HG03175 (cell line): ENCODE results near the gene TKT.
A peak's percentile ranks its signal among the peaks of the same experiment; 100 is the strongest.
"Not testable (repeated sequence)": the region's sequence is repeated elsewhere in the genome, so short reads cannot be mapped to it uniquely, and the experiment has no call there.

Experiments used
- ATAC-seq: cut with Tn5 transposase; IDR thresholded peaks from one replicate; pipeline ENCODE4 v1.9.1; 2021; ENCODE audit warnings: mild to moderate bottlenecking, moderate library complexity; ENCODE audit not compliant: unreplicated experiment

Gene TKT, protein sequence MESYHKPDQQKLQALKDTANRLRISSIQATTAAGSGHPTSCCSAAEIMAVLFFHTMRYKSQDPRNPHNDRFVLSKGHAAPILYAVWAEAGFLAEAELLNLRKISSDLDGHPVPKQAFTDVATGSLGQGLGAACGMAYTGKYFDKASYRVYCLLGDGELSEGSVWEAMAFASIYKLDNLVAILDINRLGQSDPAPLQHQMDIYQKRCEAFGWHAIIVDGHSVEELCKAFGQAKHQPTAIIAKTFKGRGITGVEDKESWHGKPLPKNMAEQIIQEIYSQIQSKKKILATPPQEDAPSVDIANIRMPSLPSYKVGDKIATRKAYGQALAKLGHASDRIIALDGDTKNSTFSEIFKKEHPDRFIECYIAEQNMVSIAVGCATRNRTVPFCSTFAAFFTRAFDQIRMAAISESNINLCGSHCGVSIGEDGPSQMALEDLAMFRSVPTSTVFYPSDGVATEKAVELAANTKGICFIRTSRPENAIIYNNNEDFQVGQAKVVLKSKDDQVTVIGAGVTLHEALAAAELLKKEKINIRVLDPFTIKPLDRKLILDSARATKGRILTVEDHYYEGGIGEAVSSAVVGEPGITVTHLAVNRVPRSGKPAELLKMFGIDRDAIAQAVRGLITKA

DNA sequence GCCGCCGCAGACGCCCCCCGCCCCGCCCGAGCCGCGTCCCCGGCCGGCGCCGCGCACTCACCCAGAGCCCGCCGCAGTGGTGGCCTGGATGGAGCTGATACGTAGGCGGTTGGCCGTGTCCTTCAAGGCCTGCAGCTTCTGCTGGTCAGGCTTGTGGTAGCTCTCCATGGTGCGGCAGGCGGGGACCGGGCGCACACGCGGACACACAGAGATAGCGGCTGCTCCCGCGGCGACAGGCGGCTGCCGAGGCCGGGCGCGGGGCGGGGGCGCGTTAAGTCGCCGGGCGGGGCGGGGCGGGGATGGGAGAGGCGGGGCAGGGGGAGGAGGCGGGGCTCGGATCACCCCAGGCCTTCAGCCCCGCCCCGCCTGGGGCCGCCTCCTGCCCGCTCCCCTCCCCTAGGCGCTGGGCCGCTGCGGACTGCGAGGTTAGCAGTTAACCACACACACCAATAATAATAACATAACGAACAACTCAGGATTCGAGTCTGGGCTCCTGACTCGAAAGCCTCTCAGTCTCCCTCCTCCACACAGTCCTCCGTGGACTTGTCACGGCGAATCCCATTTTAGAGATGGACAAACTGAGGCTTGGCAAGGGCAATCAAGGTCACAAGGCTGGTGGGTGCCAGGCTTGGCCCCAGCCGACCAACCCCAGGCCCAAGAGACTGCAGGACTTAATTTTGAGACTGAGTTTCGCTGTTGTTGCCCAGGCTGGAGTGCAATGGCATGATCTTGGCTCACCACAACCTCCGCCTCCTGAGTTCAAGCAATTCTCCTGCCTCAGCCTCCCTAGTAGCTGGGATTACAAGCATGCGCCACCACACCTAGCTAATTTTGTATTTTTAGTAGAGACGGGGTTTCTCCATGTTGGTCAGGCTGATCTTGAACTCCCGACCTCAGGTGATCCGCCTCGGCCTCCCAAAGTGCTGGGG lies at the start of gene TKT:
Gene TKT (minus strand): TSS at position 248 of the 929 bp plus-strand sequence. CDS start 80 bp downstream, at position 168.
- peak; percentile 60 for ATAC-seq

DNA sequence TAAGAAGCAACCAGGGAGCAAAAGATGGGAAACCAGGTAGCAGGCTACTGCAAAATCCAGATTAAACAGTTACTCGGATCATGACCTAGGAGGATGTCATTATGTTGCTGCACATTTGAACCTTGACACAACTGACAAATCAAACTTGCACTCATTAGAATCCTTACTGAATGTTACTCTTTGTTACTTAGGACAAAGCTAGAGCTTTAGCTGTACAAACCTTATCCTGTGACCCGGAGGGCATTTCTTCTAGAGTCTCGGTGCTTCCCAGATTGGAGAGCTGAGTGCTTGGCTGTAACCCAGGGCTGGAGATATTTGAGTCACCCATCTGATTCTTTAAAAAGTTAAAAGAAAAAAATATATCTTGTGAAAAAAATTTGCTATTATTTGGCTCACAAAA lies 48.1 kb upstream of the TKT start:
- ATAC-seq = no peak

DNA sequence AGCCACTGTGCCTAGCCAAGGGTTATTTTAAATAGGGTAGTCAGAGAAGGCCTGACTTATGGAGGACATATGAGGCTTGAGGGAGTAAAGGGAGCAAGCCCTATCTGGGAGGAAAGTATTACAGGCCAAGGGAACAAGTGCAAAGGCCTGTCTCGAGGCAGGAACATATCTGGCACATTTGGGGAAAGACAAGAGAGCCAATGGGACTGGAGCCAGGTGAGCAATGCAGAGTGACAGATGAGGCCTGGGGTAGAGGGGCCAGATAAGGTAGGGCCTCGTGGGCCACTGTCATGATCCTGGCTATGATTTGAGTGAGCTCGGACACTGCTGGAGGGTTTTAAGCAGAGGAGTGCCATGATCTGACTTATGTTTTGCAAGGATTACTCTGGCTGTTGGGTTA lies 47.7 kb upstream of the TKT start:
- no peak for ATAC-seq

DNA sequence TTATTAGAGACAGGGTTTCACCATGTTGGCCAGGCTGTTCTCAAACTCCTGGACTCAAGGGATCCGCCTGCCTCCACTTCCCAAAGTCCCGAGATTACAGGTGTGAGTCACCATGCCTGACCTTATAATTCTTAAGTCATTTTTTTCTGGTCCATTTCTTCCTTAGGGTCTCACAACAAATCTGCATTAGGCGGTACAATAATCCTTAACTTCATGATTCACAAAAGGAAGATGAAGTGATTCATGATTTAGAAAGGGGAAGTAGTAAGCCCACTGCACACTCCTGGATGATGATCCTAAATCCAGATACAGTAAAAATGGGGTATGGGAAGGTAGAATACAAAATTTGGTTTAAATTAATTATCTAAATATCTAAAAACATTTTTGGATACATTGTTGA lies 45.0 kb upstream of the TKT start:
- ATAC-seq = no peak

DNA sequence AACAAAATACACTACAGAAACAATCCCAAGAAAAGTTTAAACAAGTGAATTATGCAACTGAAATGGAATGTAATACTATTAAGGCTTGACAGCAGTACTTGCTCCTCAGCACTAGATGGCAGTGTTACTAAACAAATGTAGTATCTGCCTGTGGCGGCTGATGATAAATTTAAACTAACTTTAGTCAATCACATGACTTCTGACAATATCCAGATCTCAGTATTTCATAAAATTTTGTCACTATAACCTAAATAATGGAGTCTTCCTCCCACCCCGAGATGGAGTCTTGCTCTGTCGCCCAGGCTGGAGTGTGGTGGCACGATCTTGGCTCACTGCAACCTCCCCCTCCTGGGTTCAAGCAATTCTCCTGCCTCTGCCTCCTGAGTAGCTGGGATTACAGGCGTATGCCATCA lies 43.8 kb upstream of the TKT start:
- ATAC-seq = not testable (repeated sequence)

DNA sequence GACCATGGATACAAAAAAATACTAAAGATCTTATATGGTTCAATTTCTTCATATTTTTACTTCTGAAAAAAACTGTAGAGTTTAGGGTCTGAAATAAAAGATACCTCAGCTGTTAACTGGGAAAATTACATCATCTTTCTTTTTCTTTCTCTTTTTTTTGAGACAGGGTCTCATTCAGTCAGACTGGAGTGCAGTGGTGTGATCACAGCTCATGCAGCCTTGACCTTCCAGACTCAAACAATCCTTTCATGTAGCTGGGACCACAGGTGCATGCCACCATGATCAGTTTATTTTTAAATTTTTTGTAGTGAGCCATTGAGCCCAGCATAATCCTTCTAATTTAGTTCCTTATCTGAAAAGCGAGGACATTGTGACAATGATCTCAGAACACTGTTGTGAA lies 39.6 kb upstream of the TKT start:
- ATAC-seq = no peak

DNA sequence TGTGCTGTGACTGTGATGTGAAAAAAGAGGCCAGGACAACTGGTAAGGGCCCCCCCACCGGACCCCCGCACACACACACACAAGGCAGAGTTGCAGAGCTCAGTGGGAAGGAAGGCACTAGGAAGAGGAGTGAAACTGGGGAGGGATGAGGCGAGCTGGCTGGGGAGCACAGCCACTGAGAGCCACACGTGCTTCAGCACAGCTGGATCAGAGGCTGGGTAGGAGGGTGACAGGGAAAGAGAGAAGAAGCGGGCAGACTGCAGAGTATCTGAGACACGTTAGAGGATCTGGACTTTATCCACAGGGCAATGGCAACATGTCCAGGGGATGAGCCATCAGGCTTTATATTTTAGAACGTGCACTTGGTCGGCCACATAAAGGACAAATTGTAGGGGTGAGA lies 38.0 kb upstream of the TKT start:
- ATAC-seq = no peak

DNA sequence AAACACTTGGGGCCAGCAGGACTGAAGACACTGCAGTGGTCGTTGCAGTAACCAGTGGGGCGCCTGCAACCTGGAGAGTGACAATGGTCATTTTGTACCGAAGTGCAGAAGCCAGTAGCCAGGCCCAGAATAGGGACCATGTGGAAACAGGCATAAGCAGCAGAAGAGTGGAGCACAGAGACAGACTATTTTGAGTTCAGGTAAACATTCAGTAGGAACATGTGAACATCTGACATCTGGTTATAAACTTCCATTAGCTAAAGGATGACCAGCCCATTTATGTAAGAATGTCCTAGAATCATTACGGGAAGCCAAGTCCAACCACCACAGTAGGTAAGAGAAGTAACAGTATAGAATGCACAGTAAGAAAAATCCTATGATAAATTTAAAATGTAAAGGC lies 32.4 kb upstream of the TKT start:
- ATAC-seq = no peak

DNA sequence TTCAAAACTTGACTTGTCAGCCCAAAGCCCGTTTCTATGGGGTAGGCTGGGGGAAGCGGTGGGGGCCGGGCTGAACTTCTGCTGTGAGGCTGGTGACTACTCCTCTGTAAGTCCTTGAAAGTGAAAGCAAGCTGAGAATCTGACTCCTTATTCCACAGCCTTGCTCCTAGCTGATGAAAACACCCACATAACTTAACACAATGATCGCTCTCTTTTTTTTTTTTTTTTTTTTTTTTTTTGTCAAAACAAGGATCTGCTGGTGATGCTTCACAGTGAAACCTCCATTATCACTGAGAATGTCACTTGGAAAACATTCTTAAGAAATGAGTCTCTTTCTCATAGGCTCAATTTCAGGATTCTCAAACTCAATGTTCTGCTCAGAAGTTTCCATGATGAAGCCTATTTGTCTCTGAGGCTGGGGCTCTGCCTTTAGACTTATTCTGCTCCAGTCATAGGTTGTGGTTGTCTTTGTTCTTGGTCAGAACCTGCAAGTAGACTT lies 31.4 kb upstream of the TKT start:
- no peak for ATAC-seq

DNA sequence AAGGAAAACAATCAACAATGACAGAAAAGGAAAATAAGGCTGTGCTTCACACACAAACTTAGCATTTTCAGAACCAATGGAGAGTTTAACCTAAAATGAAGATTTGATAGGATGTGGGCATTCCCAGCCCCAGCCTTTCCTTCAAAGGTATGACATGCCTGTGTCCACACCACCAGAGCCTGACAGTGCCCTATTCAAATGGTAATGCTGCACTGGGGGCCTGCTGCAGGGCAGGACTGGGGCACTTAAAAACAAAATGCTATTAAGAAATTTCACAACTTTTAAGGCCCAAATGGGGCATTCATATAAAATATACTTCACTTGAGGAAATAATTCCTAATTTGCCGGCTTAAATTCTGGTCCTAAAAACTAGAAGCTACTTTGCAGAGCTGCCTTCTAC lies 30.9 kb upstream of the TKT start:
- no peak for ATAC-seq

DNA sequence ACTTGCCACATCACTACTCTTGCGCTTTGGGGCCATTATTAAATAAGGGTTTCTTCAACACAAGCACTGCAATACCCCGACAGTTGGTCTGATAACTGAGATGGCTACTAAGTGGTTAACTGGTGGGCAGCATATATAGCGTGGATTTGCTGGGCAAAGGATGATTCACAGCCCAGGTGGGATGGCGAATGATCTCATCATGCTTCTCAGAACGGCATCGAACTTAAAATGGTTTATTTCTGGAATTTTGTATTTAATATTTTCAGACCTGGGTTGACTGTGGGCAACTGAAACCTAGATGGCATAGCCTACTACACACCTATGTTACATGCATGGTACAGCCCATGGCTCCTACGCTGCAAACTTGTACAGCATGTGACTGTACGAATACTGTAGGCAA lies 26.8 kb upstream of the TKT start:
- ATAC-seq = no peak

DNA sequence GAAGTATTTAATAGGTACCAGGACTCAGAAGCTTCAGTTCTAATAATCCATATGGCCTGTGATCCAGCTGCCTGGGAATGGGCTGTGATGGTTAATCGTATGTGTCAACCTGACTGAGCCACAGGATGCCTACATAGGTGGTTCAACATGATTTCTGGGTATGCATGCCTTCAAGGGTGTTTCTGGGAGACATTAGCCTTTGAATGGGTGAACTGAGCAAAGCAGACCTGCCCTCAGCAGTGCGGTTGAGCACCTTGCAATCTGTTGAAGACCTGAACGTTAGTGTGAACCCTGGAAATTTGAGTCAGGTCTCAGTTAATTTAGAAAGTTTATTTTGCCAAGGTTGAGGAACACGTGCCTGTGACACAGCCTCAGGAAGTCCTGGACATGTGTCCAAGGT lies 22.8 kb upstream of the TKT start:
- no peak for ATAC-seq

DNA sequence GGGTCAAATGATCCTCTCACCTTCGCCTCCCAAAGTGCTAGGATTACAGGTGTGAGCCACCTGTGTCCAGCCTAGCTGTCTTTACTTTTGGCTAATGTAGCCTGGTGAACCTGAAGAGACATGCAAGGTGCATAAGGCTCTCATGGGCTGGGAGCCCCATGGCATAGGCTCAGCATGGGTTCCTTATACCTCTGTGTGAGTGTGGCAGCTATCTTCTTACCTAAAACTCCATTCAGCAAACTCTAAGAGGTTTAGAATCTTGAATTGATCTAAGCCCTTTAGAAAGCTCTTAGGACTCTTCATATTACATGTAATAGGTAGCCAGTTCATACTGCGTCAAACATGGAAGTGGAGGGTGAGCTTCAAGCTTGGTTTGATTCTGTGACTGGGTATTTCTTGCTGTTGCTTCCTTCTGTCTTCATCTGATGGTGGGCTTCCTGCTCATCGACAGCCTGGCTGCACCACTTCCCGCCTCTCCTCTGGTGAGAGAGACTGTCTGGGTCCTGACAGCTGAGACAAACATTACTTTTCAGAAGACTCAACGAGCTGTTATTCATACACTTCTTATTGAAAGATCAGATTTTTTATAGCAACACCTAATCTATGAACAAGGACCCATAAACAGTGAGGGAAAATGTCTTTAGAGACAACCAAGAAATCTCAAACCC lies 19.2 kb upstream of the TKT start:
- no peak for ATAC-seq

DNA sequence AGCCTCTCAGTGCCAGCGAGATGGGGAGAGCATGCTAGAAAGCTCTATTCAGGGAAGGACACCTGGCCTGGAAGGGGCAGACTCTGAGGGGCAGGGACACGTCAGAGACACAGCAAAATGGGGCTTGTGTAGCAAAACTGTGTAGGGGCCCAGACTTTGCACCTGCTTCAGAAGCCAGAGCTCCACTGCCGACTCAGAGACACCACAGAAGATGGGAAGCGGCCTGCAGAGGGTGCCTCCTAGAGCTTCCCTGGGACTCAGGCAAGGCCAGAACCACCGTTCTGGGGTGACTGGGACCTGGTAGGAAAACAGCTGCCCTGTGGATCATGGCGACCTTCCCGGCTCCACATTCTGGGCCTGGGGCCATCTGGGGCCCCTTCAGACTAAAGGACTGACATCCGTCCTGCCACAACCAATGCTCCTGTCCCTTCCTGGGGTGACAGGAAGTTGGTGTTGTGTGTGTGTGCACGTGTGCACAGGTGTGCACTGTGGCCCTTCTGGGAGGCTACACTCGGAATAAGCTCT lies 17.4 kb upstream of the TKT start:
- no peak for ATAC-seq

DNA sequence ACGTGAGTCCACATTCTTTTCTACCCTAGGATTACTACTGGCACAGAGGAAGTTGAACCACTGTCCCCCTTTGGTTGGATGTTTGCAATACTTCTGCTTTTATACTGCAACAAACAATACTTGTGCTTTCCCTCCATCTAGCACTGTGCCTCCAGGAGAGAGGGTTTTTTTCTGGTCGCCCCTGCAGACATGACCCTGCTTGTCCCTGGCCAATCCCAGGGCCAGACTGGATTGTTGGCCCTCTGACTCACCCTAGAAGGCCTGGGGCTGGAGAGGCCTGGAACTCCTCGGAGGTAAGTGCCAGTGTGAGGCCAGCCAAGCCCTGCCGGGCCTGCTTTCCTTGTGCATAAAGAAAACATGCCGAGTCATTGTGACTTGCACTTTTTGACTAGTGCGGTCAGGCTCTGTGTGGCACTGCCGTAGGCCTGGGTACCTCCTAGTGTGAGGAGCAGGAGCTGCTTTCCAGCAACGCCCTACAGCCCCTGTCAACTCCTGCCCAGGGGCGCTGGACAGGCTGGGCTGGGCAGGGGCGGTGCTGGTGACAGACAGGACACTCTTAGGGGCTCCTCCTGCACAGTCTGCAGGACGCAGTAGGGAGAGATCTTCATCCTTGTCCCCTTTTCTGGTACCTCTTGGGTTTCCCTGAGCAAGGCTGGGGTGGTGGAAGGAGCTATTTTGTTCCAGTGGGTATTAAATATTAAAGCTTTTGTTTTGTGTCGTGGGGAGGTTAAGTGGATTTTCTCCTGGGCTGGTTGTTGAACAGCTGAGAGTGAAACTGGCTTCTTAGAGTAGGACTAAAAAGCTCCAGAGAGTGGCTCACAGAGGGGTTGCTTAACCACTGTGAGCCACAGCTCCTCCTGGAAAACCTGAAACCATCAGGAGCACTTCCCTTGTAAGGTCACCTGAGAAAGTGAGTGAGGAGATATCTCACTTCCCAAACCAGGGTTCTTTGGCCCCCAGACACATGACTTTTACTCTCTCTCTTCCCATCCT lies 14.4 kb upstream of the TKT start:
- ATAC-seq = no peak

DNA sequence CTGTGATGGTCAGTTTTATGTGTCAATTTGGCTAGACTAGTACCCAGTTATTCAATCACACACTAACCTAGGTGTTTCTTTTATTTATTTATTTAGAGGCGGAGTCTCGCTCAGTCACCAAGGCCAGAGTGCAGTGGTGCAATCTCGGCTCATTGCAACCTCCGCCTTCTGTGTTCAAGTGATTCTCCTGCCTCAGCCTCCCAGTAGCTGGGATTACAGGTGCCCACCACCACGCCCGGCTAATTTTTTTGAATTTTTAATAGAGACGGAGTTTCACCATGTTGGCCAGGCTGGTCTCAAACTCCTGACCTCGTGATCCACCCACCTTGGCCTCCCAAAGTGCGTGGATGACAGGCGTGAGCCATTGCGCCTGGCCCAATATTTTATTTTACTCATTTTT lies 13.4 kb upstream of the TKT start:
- ATAC-seq = not testable (repeated sequence)

DNA sequence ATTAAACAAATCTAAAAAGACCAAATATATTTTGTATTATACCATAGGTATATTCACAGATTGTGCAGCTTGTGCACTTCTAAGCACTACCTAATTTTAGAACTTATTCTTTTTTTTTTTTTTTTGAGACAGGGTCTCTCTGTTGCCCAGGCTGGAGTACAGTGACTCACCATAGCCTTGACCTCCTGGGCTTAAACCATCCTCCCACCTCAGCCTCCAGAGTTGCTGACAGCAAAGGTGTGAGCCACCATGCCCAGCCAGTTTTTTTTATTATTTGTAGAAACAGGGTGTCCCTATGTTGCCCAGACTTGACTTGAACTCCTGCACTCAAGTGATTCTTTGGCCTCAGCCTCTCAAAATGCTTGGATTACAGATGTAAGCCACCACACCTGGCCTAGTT lies 11.9 kb upstream of the TKT start:
- ATAC-seq = no peak

DNA sequence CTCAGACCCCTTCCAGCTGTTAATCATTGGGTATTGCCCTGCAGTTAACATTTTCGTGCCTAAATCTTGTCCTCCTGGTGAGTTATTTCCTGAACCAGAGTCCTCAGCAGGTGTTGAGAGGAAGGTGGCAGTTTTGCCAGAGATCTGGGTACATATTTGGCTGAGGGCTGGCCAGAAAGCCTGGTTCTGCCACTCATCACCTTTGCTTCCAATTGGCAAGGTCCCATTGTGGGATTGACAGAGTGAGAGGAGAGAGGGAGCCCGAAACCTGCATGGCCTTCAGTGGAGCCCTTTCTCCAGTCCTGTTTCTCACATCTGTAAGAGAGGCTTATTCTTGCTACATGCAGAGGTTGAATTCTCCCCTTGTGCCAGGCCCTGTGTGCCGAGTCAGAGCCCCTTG lies 8.9 kb upstream of the TKT start:
- ATAC-seq = no peak

DNA sequence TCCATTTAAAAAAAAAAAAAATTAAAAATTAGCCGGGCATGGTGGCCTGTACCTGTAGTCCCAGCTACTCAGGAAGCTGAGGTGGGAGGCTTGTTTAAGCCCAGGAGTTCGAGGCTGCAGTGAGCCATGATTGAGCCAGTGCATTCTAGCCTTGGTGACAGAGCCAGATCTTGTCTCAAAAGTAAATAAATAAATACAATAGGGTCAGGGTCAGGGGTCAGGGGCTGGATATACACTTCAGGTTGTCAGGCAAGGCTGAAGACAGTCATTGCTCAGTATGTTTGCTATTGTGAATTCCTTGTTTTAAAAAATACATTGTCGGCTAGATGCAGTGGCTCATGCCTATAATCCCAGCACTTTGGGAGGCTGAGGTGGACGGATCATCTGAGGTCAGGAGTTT lies 8.1 kb upstream of the TKT start:
- ATAC-seq = no peak
